ACC112 (cell line): ENCODE measurements around the gene GDAP1L1.
"Not testable (repeated sequence)": the region's sequence is repeated elsewhere in the genome, so short reads cannot be mapped to it uniquely, and the experiment has no call there.

Experiments used
- H2AFZ ChIP-seq: fragments of 200-600 bp; sonication (generic); one replicate; pipeline ENCODE4 v1.6.0; 2017; ENCODE audit warnings: antibody characterized with exemption, low read length; ENCODE audit not compliant: unreplicated experiment
- H3K27ac ChIP-seq: fragments of 200-600 bp; sonication (generic); 2 replicates; pipeline ENCODE4 v1.5.1; 2014; ENCODE audit warnings: low read depth, mild to moderate bottlenecking, antibody characterized with exemption, low read length, moderate library complexity
- H3K27me3 ChIP-seq: fragments of 200-600 bp; sonication (generic); 2 replicates; pipeline ENCODE4 v1.6.1; 2014; ENCODE audit warnings: mild to moderate bottlenecking, antibody characterized with exemption, low read length, moderate library complexity, mixed read lengths; ENCODE audit not compliant: insufficient read depth
- H3K36me3 ChIP-seq: fragments of 200-600 bp; sonication (generic); 2 replicates; pipeline ENCODE4 v1.6.1; 2016; ENCODE audit warnings: mild to moderate bottlenecking, antibody characterized with exemption, low read length, moderate library complexity, mixed read lengths; ENCODE audit not compliant: insufficient read depth
- H3K4me1 ChIP-seq: fragments of 200-600 bp; sonication (generic); one replicate; pipeline ENCODE4 v1.6.1; 2016; ENCODE audit warnings: low read length, mixed read lengths; ENCODE audit not compliant: insufficient read depth, unreplicated experiment, control insufficient read depth
- H3K4me3 ChIP-seq: fragments of 200-600 bp; sonication (generic); 2 replicates; pipeline ENCODE4 v1.5.1; 2014; ENCODE audit warnings: mild to moderate bottlenecking, low read depth, low read length
- H3K79me2 ChIP-seq: fragments of 200-600 bp; sonication (generic); one replicate; pipeline ENCODE4 v1.6.0; 2016; ENCODE audit warnings: low read length; ENCODE audit not compliant: control insufficient read depth, unreplicated experiment, insufficient read depth

Gene GDAP1L1

DNA sequence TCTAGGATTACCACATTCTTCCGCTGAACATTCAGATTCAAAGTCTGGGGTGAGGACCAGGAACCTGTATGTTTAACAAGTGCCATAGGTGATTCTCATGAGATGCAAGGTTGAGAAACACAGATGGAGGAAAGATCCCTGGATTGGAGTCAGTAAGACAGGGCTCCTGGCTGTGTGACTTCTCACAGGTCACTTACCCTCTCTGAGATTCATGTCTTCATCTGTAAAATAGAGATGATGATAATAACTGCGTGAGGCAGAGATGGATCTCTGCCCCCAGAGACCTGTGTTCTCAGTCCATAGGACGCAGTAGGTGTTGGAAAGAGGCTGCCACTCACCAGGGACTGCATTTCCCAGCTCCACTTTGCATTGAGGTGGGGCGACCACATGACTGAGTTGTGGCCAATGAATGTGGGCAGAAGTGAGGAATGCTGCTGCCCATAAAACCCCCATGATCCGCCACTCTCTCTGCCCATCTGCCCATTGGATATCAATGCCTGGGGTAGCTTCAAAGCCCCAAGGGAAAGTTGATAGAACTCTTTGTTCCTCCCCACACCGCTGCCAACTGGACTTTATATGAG lies 13.6 kb upstream of the GDAP1L1 start:
- no peak overlapping the region for H3K27ac ChIP-seq
- no peak overlapping the region for H3K4me3 ChIP-seq
- H3K36me3 ChIP-seq: no peaks in the 10 kb centered on the region
- H3K79me2 ChIP-seq: no peaks in the 10 kb centered on the region
- H3K4me1 ChIP-seq: no peaks in the 10 kb centered on the region
- H2AFZ ChIP-seq: no peak overlapping the region
- 0 out of 2 replicates have a peak, but pooled peaks cover 5% of the 10 kb centered on the region for H3K27me3 ChIP-seq

DNA sequence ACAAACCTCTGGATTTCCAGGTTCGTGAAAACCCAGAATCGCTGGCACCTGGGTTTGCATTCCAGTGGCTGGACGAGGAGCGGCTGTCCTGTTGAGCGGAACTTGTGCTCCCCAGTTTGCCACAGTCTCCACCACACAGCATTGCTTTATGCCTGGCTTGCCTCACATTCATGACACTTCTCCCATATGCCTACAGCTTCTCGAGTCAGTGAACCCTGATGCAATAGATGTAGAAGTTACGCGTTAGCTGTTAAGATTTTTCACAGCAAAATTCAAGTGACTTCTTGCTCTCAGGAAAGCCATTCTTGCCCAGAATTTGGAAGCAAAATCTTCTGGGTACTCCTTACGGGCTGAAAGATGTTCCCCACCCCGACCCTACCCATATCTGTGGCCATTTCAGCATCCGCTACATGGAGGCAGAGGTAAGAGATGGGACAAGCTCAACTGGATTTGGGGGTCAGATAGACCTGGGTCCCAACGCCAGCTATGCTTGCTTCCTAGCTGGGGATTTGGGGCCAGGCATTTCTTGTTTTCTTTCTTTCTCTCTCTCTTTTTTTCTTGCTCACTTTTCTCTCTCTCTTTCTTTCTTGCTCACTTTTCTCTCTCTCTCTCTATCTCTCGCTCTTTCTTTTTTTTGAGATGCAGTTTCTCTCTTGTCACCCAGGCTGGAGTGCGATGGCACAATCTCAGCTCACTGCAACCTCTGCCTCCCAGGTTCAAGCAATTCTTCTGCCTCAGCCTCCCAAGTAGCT lies 12.4 kb upstream of the GDAP1L1 start:
- Histone ChIP-seq H3K4me1 (no peaks in the 10 kb centered on the region), H3K27ac (no peak overlapping the region), H3K36me3 (no peaks in the 10 kb centered on the region), H3K4me3 (no peak overlapping the region), H2AFZ (no peak overlapping the region), H3K79me2 (no peaks in the 10 kb centered on the region), H3K27me3 (peaks cover 13% of the 10 kb centered on the region; the same call in 1 of the 2 replicates)

DNA sequence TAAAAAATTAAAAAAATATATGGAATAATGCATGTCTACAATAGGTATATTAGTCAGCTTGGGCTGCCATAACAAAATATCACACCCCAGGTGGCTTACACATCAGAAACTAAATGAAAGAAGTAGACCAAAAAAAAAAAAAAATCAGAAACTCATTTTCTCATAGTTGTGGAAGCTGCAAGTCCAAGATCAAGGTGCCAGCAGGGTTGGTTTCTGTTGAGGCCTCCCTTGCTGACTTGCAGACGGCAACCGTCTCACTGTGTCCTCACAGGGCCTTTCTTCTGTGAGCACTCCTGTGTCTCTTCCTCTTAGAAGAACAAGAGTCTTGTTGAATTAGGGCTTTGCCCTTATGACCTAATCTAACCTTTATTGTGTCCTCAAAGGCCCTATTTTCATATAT lies 11.4 kb upstream of the GDAP1L1 start:
- H3K4me3 ChIP-seq: no peak overlapping the region
- H3K79me2 ChIP-seq: no peaks in the 10 kb centered on the region
- no peak overlapping the region for H3K27ac ChIP-seq

DNA sequence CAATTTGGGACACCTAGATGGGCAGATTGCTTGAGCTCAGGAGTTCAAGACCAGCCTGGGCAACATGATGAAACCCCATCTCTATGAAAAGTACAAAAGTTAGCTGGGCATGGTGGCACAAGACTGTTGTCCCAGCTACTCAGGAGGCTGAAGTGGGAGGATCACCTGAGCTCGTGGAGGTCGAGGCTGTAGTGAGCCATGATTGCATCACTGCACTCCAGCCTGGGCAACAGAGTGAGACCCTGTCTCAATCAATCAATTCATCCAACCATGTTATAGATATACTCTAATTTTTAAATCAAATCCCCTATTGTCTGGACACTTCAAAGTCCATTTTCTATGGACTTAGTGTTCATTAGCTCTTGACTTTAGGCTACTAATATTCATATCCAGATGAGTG lies 10.3 kb upstream of the GDAP1L1 start:
- not testable (repeated sequence) for H3K4me1 ChIP-seq, H3K27ac ChIP-seq, H3K79me2 ChIP-seq, H3K4me3 ChIP-seq, H2AFZ ChIP-seq, H3K36me3 ChIP-seq
- H3K27me3 ChIP-seq: peaks cover 28% of the 10 kb centered on the region; the same call in 1 of the 2 replicates

More for the DNA sequence above, 11.4 kb upstream of the GDAP1L1 start:
- no peaks in the 10 kb centered on the region for H3K36me3 ChIP-seq
- no peak overlapping the region for H2AFZ ChIP-seq
- peaks cover 19% of the 10 kb centered on the region; the same call in 1 of the 2 replicates for H3K27me3 ChIP-seq
- H3K4me1 ChIP-seq: no peaks in the 10 kb centered on the region

DNA sequence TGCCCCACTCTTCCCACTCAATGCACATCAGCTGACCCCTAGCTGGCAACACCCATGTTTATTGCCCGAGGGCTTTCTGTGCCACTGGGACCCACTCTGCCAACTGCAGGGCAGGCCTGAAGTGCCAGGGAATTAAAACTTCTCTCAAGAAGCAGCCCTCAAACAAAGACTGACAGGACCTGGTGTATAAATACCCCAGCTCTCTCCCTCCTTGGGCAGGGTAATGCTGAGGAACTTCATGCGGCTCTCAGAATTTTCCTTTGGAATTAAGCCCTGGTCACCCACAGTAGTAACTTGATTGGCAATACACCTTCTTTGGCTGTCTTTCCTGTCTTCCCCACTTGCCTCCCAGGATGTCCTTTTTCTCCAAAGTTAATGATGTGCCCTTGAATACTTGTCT lies 5.3 kb upstream of the GDAP1L1 start:
- H3K27ac ChIP-seq: no peak overlapping the region
- no peak overlapping the region for H2AFZ ChIP-seq
- H3K79me2 ChIP-seq: no peaks in the 10 kb centered on the region
- no peak overlapping the region for H3K4me3 ChIP-seq
- no peaks in the 10 kb centered on the region for H3K36me3 ChIP-seq
- H3K4me1 ChIP-seq: no peaks in the 10 kb centered on the region
- peaks cover 67% of the 10 kb centered on the region for H3K27me3 ChIP-seq

DNA sequence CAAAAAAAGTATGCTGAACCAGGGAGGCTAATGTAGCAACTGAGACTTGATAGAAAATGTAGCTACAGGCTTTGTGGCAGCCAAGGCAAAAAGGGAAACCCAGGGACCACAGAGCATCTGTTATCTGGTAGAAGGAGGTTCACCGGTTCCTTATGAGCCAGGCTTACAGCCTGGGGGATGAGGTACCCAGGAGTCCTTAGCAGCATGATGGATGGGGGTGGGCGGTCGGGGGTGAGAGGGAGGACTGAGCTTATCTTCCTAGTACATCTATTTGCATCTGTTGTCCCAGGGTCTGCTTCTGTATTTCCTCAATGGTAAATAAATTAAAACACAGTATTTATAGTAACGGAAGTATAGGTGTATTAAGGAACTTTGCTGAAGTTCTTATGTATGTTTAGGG lies 1.1 kb upstream of the GDAP1L1 start:
- Histone ChIP-seq H3K4me3 (no peak overlapping the region), H3K4me1 (no peaks in the 10 kb centered on the region), H3K36me3 (no peaks in the 10 kb centered on the region), H3K79me2 (no peaks in the 10 kb centered on the region), H3K27ac (no peak overlapping the region), H3K27me3 (peaks cover 70% of the 10 kb centered on the region), H2AFZ (no peak overlapping the region)

DNA sequence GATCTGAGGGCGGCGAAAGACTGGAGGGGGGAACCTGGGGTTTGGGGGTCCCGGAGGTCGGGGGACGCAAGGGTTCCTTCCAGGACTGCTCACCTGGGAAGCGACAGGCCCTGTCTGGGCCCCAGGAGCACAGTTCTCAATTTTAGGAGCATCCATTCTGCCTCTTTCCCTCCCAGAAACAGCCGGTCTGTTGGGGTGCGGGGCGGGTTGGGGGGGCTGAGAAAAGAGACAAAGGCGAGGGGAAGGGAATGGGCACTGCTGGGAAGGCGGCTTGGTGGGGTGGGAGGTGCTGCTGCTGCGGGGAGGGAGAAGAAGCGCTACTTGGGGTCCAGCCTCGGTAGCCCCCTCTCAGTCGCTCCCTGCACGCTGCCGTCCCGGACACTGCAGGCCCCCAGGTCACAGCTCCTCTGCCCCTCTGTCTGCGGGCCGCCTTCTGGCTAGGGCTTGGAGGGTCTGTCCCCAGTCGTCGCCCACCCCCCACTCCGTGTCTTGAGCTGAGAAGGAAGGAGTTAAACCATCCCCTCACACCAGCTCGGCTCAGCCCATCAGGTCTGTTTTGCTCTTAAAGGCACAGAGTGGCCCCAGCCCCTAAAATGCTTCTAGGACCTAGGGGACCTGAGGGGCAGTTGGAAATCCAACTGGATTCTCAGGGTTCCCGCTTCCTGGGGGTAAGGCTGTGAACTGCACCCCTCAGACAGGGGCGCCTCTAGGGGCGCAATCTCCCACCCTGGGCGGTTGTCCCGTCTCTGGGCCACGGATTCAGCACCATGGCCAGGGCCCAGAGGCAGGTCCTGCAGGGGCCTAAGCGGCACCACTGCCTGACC lies 690 bp downstream of the GDAP1L1 start:
- no peak overlapping the region for H2AFZ ChIP-seq

DNA sequence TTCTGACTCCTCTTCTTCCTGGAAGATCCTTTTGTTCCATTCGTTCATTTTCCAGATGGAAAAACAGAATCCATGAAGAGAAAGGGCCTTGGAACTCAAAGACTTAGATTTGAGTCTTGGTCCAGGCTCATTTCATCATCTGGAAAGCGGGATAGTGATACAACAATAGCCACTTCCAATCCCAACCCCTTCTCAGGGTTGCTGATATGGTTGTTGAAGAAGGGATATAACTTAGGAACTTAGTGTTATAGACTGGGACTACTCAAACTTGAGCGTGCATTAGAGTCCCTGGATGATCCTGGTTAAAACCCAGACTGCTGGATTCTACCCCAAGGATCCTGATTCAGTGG lies 1.3 kb downstream of the GDAP1L1 start:
- Histone ChIP-seq H3K79me2 (no peaks in the 10 kb centered on the region), H3K4me3 (no peak overlapping the region), H3K27me3 (peaks cover 52% of the 10 kb centered on the region), H3K27ac (no peak overlapping the region), H2AFZ (no peak overlapping the region), H3K36me3 (no peaks in the 10 kb centered on the region), H3K4me1 (no peaks in the 10 kb centered on the region)

More for the DNA sequence above, 690 bp downstream of the GDAP1L1 start:
- H3K27me3 ChIP-seq: peaks cover 54% of the 10 kb centered on the region
- H3K4me1 ChIP-seq: no peaks in the 10 kb centered on the region
- H3K27ac ChIP-seq: no peak overlapping the region
- no peaks in the 10 kb centered on the region for H3K79me2 ChIP-seq
- H3K36me3 ChIP-seq: no peaks in the 10 kb centered on the region
- H3K4me3 ChIP-seq: peak overlapping the region; percentile 29

DNA sequence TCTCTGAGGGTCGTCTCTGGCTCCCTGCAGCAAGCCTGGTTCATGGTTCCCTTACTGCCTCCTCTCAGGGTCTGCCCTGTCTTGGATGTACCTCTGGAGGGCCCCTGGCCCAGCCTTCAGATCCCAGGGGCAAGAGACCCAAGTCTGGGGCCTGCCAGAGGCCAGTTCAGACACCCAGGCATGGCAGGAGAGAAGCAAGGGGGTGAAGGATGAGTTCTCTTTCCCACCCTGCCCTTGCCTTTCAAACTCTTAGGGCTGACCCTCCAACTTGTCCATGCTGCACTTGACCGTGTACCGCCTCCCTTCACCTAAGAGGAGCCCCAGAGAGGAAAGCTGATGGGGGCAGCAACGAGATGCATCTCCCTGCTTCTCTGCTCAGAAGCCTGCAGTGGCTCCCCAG lies 4.2 kb downstream of the GDAP1L1 start:
- H3K4me1 ChIP-seq: no peaks in the 10 kb centered on the region
- H3K4me3 ChIP-seq: no peak overlapping the region
- H3K27me3 ChIP-seq: peaks cover 25% of the 10 kb centered on the region
- no peaks in the 10 kb centered on the region for H3K79me2 ChIP-seq
- H3K27ac ChIP-seq: no peak overlapping the region
- no peaks in the 10 kb centered on the region for H3K36me3 ChIP-seq
- H2AFZ ChIP-seq: no peak overlapping the region

DNA sequence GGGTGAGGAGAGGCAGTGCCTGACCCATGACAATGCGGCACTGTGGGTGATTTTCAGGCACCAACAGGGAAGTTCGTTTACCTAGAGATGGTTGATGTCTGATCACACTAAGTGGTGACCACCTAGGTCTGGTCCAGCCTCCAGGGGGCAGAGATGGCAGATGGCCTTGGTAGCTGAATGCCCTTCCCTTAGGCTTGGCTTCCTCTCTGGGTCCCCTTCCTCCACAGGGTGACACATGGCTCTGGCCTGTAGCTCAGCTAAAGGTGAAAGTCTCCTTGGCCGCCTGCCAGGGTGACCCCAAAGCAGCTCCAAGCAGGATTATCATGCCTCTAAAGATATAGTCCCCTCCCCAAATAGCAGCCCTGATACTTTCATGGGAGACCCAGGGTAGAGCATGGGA lies 6.4 kb downstream of the GDAP1L1 start:
- H3K27ac ChIP-seq: no peak overlapping the region
- H2AFZ ChIP-seq: no peak overlapping the region
- H3K36me3 ChIP-seq: no peaks in the 10 kb centered on the region
- H3K4me1 ChIP-seq: no peaks in the 10 kb centered on the region
- no peak overlapping the region for H3K4me3 ChIP-seq
- no peaks in the 10 kb centered on the region for H3K79me2 ChIP-seq
- H3K27me3 ChIP-seq: peaks cover 3% of the 10 kb centered on the region
